ENCODE data around the gene TEAD2.
A peak's percentile ranks its signal among the peaks of the same experiment; 100 is the strongest.

TEAD2 gene

DNA sequence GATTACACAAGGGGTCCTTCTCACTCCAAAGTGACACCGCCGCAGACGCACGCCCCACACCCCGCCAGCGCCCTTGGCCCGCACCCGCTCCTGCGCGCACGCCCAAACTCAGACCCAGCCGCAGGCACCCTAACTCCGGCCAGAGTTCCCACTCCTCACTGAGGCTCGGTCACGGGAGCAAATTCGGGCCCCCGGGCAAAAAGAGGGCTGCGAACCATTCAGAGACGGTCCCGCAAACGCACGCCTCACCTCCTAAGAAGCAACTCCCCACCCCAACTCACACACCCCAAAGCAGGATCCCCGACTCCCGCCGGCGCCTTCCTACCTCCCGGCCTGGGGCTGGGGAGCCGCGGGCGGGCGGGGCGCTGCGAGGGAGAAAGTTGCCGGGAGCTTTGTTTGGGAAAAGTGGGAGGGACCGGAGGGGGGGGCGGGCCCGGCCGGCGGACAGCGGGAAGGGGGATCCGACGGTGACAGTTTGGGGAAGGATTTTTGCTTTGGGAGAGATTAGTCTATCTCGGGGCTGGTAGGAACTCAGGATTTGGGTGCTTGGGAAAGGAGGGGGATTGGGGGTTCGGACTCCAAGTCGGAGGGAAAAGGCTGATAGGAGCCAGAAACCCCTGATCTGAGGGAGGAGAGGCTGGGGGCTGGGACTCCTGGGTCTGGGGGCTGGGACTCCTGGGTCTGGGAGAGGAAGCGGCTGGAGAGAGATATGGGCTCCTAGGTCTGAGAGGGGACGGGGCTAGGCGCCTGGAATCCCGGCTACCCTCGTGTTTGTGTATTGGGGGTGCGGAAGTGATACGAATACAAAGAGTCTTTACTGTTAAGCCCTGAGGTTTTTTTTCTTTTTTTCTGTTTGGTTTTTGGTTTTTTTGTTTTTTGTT is at the start of gene TEAD2:
Gene TEAD2, minus strand, starts transcription at position 369 of the 881 bp plus-strand sequence. CDS start 2,341 bp downstream, outside the sequence.
- peak; percentile 47 for DNase-seq

DNA sequence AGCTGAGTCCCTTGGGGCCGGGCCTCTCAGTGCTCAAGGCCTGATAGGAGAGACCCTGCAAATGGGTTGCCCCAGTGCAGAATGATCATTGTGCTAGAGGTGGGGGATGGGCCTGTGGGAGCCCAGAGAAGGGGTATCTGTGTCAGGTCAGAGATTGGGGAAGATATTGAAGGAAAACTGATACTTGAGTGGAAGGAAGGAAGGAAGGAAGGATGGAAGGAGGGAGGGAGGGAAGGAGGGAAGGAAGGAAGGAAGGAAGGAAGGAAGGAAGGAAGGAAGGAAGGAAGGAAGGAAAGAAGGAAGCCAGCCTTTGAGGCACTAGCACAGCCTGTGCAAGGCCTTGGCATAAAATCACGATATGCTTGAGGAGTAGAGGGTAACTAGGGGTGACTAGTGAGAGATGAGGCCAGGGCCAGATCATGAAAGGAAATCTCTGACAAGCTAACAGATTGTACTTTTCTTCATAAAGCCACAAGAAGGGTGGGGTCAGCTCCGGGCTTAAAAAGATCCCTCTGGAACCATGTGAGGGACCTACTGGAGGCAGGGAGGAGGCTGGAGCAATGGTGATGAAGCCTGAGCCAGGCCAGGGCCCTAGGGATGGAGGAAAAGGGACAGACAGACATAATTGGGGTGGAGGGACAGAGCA is 49.6 kb upstream of the TEAD2 start:
- no peak for DNase-seq

DNA sequence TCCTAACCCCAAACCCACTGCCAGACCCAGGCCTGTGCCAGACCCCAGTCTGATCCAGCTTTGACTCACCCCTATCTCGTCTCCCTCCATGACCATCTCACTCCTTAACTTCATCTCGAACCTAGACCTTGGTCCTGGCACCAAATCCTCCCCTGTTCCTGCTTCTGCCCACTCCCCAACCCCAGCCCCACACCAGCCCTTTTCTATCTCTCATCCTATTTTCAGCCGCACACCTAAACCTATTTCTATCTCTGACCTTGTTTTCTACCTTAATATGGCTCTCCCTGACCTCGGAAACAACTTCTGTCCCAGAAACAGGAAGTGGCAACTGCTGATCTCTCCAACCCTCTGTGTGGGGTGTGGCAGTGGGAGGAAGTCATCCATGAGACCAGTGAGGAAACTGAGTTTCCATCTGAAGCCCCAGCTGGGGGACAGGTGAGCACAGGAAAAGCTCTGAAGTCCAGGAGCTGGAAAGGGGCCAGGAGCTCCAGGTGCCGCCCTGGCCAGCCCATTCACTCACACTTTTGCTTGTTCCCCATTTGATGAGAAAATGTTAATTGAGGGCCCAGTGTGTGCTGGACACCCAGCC is 47.3 kb upstream of the TEAD2 start:
- DNase-seq, result no peak

DNA sequence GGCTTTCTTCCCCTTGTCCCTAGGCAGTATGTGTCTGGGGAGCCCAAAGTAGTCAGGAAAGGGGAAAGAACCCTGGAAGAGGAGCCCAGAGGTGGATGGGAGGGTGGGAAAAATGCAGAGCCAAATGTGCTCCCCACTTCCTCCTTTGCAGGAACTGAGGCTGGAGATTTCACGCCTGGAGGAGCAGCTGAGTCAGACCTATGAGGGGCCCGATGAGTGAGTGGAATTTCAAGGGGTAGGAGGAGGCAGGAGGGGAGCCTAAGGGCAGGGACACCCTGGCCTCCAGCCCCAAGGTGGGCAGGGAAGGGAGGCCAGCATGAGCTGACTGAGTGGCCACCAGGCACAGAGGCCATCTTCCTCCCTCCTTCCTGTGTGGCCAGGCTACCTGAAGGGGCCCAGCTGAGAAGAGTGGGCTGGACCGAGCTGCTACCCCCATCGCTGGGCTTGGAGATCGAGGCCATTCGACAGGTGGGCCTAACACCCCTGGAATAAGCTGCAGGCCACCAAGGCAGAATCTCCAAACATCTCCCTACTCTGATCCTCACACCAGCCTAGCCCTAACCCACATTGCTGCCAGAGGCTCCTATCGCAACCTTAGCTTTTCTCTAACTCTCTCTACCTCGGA is 46.7 kb upstream of the TEAD2 start:
- peak; percentile 16 for DNase-seq

DNA sequence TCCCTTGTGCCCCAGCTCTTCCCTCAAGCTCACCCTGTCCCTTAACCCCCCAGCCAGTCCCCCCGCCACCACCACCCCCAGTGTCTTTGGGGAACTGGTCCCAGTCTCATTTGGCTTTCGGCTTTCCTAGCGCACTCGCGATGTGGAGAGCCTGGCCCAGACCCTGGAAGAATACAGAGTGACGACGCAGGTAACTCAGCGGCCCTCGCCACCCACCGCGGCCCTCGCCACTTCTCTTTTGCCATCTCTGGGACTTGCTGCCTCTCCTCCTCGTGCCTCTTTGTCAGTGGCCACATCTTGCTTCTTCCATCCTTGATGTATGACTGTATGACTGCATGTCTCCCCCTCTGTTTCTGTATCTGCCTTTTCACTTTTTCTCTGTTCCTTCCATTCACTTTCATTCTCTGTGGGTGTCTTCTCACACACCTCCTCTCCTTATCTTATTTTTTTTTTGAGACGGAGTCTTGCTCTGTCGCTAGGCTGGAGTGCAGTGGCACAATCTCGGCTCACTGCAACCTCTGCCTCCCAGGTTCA is 45.3 kb upstream of the TEAD2 start:
- DNase-seq, result no peak

DNA sequence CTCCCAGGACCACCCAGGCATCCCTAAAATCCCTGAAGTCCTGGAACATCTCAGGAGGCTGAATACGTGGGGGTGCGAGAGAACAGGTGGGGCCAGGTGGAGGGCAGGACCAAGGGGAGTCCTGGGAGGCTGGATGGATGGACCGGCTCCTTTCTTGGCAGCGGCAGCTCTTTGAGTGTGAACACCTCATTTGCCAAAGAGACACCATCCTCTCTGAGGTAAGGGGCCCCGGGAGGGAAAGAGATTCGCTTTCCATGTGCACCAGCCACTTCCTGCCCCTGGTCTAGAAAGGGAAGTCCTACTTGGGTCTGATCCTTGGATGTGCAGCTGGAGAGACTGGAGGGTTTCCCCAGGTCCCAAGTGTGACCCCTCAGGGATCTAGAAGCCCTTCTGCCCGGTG is 44.9 kb upstream of the TEAD2 start:
- DNase-seq, result no peak

DNA sequence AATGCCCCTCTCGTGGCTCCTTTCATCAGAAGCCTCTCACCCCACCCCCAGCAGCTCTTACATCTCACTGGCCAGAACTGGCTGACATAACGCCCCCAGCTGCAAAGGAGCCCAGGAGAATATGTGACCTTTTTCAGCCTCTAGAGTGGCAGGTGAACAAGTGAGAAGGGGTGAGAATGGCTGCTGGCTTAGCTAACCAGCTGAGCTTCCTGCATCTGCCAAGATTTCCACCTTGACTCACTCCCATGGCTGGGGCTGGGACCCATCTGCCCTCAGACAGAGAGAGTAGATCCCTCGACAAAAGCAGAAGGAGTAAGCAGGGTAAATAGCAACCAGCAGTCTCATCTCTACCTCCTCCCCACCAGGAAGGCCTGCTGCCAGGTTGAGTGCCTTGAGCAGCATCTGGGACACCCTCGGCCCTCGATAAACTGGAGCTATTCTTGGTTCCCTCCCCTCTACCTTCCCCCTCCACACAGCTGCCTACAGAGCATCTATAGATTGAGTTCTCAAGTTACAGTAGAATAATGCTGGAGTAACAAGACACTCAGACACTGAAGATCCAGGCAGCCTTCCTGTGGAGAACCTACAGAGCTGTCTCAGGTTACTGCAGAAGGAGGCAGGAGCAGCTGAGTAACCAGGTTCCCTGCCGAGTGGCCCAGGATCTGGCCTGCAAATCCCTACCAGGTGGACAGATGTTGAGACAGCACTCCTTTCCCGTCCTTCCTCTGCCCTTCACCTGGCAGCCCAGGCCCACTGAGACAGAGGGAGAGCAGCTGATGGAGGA is 41.4 kb upstream of the TEAD2 start:
- no peak for DNase-seq

DNA sequence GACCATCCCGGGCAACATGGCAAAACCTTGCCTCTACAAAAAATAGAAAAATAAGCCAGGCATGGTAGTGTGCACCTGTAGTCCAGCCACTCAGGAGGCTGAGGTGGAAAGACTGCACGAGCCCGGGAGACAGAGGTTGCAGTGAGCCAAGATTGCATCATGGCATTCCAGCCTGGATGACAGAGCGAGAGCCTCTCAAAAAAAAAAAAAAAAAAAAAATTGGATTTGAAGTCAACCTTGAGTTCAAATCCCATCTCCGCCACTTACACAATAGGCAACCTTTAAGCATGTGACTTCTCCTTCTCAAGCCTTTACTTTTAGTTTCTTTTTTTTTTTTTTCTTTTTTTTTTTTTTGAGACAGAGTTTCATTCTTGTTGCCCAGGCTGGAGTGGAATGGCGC is 37.8 kb upstream of the TEAD2 start:
- peak; percentile 20 for DNase-seq

DNA sequence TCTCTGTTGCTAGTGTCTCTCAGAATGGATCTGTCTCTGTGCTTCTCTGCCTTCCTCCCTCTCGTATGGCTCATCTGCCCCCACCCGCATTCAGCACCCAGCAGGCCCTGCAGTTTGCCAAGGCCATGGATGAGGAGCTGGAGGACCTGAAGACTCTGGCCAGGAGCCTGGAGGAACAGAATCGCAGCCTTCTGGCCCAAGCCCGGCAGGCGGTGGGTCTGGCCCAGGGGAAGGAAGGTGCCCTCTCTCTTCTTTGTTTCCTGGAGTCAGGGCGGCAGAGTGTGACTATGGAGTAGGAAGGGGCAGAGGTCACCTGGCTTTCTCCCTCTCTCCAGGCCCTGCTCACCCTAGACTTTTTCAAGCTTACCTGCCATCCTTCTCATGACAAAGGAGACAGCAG is 36.7 kb upstream of the TEAD2 start:
- no peak for DNase-seq

DNA sequence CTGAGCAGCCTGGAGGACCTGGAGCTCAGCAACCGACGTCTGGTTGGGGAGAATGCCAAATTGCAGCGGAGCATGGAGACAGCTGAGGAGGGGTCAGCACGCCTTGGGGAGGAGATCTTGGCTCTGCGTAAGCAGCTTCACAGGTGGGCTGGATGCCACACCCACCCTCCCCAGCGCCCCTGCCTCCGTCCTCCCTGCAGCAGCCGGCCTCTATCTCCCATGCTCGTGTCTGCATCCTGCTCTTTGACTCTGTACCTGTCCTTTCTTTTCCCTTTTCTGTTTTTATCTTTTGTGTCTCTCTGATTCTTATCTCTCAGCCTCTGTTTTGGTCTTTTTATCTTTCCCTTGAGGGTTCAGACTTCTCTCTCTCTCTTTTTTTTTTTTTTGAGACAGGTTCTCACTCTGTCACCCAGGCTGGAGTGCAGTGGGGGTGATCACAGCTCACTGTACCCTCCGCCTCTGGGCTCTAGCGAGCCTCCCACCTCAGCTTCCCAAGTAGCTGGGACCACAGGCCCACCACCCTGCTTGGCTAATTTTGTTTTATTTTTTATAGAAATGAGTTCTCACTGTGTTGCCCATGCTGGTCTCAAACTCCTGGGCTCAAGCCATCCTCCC is 35.9 kb upstream of the TEAD2 start:
- no peak for DNase-seq

DNA sequence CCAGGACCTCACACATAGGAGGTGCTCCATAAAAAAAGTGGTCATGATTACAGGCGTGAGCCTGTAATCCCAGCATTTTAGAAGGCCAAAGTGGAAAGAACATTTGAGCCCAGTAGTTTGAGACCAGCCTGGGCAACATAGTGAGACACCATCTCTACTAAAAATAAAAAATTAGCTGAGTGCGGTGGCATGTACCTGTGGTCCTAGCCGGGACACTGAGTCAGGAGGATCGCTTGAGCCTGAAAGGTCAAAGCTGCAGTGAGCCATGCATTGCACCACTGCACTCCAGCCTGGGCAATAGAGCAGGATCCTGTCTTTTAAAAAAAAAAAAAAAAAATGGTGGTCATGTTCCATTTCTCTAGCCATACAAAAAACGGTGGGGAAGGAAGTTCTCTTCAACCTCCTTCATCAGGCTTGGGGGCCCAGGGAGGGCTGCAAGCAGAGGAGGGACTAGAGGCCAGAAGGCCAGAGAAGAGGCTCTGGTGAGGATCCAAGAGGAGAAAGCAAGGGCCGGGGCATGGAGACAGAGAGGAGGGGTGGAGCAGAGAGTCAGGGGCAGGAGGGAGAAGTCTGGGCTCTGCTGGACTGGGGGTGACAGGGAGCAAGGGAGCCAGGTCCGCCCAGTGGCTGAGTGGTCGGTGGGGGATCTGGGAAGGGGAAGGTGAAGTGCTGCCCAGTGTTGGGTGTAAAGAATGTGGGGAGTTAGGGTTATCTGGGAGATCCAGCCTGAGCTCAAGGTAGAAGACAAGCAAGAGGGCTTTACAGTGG is 34.7 kb upstream of the TEAD2 start:
- DNase-seq, result no peak

DNA sequence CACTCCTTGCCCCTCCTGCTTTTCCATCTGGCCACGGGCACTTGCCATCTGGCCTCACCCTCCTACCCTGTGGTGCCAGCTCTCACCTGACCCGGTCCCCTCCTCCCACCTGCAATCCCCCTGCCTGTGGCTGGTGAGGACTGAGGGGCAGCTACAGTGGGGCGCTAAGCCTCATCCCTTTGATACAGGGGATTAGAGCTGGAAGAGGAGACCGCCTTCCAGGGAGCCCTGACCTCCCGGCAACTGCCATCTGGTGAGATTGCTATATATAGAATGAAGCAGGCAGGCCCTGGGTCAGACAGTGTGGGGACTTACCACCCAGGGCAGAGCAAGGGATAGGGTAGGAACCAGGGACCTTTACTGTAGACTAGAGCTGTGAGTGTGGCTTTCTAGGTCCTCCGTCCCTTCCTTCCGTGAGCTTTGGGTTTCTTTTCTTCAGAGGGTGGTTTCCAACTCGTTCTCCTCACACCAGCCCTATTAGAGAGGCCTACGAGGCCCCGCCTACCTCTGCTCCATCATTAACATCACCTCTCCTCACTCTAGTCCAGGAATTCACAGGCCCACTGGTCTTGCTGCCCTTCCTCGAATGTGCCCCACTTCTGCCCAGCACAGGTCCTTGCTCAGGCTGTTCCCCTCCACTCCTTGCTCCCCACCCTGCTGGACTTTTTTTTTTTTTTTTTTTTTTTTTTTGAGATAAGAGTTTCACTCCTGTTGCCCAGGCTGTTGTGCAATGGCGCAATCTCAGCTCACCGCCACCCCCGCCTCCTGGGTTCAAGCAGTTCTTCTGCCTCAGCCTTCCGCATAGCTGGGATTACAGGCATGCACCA is 33.6 kb upstream of the TEAD2 start:
- DNase-seq, result no peak

DNA sequence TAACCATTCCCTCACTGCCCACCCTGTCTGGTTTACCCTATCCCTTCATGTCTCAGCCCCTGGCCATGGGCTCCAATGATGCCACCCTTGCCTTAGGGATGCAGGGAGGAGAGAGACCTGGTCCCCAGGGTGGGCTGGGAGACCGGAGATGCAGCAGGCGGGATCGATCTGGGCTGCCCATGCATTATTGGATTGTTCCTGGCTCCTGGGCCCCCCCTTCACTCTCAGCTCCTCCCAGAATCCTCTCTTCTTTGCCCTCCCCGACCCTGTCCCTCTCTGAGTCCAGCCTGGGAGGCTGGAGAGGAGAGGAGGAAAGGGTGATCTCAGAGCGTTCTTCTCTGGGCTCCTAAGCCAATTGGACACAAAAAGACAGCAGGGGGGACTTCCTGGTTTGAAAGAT is 31.7 kb upstream of the TEAD2 start:
- no peak for DNase-seq

DNA sequence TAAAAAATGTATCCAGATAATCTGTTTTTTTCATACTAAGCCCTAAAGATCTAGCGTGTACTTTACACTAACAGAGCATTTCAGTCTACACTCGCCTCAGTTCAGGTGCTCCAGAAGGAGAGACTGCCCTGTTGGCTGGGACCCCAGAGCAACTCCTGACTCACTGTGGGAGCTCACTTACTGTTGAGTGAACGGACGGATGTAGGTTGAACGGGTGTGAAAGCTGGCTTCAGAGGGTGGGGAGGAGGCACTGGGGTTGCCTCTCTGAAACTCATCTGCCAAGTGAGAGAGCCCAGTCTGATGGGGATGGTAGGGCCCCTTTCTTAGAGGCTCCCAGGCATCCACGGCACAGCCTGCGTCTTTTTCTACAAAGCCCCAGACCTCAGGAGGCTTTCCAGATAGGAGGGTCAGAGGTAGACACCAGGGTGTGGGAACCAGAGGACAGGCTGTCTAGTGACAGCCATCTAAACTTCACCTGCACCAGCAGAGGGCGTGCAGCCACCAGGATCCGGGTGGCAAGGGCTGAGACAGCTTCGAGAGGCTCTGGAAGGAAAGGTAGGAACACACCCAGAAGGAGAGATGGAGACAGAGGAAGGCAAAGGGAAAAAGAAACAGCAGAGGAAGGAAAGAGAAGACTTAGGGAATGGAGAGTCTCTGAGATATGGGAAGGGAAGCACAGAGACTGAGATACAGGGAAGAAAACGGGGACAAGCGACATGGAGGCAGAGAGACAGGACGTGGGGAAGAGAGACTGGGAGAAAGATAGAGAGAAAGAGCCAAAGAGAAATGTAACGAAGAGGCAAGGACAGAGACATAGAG is 29.6 kb upstream of the TEAD2 start:
- DNase-seq, result peak; percentile 53

DNA sequence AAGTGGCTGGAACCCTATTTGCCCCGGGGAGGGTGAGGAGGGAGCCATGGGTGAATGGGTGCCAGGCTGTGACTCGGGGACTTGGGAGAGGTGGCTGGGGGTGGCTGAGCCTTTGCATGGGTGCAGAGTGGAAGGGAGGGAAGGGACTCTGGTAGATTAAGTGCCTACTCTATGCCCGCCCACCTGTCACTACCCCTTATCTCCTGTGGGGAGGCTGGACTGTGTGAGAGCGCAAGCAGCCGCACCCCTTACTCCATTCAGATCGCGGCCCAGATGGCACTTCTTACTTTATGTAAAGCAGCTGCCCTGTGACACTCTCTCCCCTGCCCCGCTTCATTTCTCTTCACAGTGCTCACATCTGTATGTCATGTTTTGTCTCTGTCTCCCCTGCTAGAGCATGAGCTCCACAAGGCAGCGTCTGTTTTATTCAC is 28.7 kb upstream of the TEAD2 start:
- DNase-seq, result no peak

DNA sequence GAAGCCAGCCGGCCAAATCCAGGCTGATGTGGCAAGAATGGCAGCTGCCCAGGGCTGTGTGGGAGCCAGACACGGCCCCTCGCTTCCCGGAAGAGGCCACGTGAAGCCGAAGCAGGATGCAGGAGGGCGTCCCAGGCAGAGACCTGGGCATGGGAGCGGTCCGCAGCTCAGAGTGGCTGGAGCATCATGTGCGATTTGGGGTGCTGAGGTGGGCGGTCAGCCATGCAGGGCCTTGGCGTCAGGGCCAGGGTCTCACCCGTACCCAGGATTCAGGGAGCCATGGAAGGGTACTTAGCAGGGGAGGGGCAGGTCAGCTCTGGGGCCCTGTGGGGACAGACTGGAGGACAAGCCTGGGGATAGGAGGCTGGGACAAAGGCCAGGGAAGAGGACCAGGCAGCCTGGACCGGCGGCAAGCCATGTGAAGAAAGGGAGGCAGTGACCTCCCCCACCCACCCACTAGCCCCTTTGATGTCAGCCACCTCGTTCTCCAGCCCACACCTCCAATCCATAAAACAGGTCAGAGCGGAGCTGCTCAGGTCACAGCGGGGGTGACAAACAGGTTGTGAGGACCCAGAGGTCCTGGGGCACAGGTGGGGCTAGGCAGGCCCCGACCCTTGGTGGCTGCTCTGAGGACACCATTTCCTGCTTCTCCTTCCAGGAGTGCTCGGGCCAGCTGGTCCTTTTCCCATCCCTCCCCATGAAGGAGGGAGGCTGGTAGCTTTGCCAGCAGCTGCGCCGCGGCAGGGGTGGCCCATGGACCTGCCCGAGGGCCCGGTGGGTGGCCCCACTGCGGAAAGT is 28.1 kb upstream of the TEAD2 start:
- no peak for DNase-seq

DNA sequence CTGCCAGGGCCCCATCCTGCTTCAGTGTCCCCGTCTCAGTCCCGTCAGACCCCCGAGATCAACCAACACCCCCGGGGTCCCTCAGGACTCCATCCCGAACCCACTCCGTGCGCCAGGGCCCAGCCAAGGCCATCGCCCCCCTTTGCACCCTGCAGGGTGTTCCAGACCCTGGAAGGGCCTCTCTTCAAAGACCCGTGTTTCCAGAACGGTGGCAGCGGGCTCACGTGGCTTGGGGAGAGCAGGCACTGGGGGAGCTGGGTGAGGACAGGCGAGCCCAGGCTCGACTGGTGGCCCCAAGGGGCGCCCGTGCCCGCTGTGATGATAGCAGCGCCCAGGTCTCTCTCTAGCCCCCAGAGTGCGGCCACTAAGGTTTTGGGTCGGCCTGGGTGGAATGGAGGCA is 27.2 kb upstream of the TEAD2 start:
- DNase-seq, result no peak

DNA sequence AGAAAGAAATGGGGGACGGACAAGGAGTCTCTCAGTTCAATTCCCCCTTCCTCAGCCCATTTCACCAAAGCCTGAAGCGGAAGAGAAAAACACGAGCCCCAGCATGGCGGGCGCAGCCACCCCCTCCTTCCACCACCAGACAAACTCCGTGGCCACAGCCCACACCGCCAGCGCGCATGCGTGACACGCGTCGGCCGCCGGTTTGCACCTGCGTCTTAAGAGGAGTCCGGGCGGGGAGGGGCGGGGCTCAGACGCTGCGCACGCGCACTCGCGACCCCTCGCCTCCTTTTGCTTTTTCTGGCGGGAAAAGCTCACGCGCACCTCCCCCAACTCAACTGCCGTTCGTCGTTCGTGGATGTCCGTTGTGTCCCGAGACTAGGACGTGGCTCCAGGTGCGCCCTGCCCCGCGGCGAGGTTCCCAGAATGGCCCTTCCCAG is 25.7 kb upstream of the TEAD2 start, which contains the start of gene KASH5:
Gene KASH5, plus strand, starts transcription at position 314 of the 437 bp plus-strand sequence. CDS start 2,635 bp downstream, outside the sequence.
- no peak for DNase-seq

All from HCEC 1CT (cell line).